Breast epithelium (tissue), 4 donors: ENCODE results near the gene APCDD1. TPM values are rescaled to one million over a fixed set of nuclear protein-coding genes. Genes with fewer than 3 reads are reported as not detected.
"Not testable (repeated sequence)": the region's sequence is repeated elsewhere in the genome, so short reads cannot be mapped to it uniquely, and the experiment has no call there.

Experiments used
- DNase-seq, 2 donors: peaks; one replicate each; pipeline ENCODE4 v3.0.0-alpha.2; 2019; ENCODE audit warnings: low spot score in 2 of 2
- H3K27ac ChIP-seq, 2 donors: fragments of 200-600 bp; sonication (generic) in 1 of 2; one replicate each; pipeline ENCODE4 v1.5.1; 2016 to 2019; ENCODE audit warnings: mild to moderate bottlenecking in 1 of 2
- H3K27me3 ChIP-seq, 2 donors: fragments of 200-600 bp; sonication (generic) in 1 of 2; one replicate each; pipeline versions ENCODE4 v1.5.1 to v1.6.0; 2017 to 2019; ENCODE audit warnings: control low read depth in 1 of 2, mild to moderate bottlenecking in 1 of 2
- H3K36me3 ChIP-seq: fragments of 200-600 bp; one replicate; pipeline ENCODE4 v1.5.1; 2019
- H3K4me1 ChIP-seq, 2 donors: fragments of 200-600 bp; sonication (generic); one replicate each; pipeline ENCODE4 v1.5.1; 2016 to 2019; ENCODE audit warnings: control low read depth in 1 of 2
- H3K4me3 ChIP-seq, 3 donors: fragments of 200-600 bp; sonication (generic); 1 replicate in 2 of 3; 2 replicates in 1 of 3; pipeline ENCODE4 v1.5.1; 2016 to 2019; ENCODE audit warnings: mild to moderate bottlenecking in 3 of 3, moderate library complexity in 2 of 3
- H3K9me3 ChIP-seq, 2 donors: fragments of 200-600 bp; sonication (generic) in 1 of 2; one replicate each; pipeline ENCODE4 v1.5.1; 2016 to 2019; ENCODE audit warnings: control low read depth in 1 of 2
- CTCF ChIP-seq, 3 donors: fragments of 450-650 bp; IDR thresholded peaks; one replicate each; pipeline ENCODE4 v1.5.1; 2016 to 2017; ENCODE audit warnings: antibody characterized with exemption in 3 of 3, mild to moderate bottlenecking in 3 of 3, moderate library complexity in 3 of 3
- POLR2A ChIP-seq: fragments of 450-650 bp; IDR thresholded peaks from one replicate; pipeline ENCODE4 v1.6.1; 2016; ENCODE audit warnings: antibody characterized with exemption, mild to moderate bottlenecking, moderate library complexity
- POLR2AphosphoS5 ChIP-seq, 3 donors: sonication (generic); formaldehyde crosslinking; IDR thresholded peaks; one replicate each; pipeline ENCODE4 v1.6.1; 2017; ENCODE audit warnings: antibody characterized with exemption in 3 of 3
- intact Hi-C: fragments of 100-400 bp; cut with DNase I; formaldehyde crosslinking; loops from one replicate; pipeline ENCODE4 v1.15.1; 2023; ENCODE audit warnings: low total_unique reads
- total RNA-seq, 3 donors: library from RNA; depleted of rRNA; stranded (reverse); fragments of >200 nt; gene quantifications; one replicate each; pipeline ENCODE4 v1.1.0, GENCODE V29; 2016

The APCDD1 gene
- total RNA-seq, 3 donors from 2014 or later = 34.1 to 275 (median 38.8) TPM

- Histone ChIP-seq H3K27me3 (no peaks in the 10 kb centered on the region), H3K9me3 (no peaks in the 10 kb centered on the region), H3K4me1 (no peaks in the 10 kb centered on the region), H3K27ac (no peak overlapping the region), H3K36me3 (no peaks in the 10 kb centered on the region), H3K4me3 (no peak overlapping the region)
- TF ChIP-seq POLR2AphosphoS5 (IDR thresholded peaks at IDR 0.05) (no peak), POLR2A (no peak)
- DNase-seq = no peak
- intact Hi-C loops = no loop called here
These were observed 6.1 kb downstream of the APCDD1 start for GRCh38 chr18:10460414-10461018.

- Histone ChIP-seq H3K4me1 (no peaks in the 10 kb centered on the region), H3K4me3 (no peak overlapping the region), H3K27ac (no peak overlapping the region), H3K9me3 (no peaks in the 10 kb centered on the region), H3K27me3 (no peaks in the 10 kb centered on the region), H3K36me3 (no peaks in the 10 kb centered on the region)
- DNase-seq = no peak
- intact Hi-C loops = no loop called here
- TF ChIP-seq POLR2AphosphoS5 (IDR thresholded peaks at IDR 0.05) = no peak
- TF ChIP-seq POLR2A = no peak
- no peak for TF ChIP-seq CTCF (IDR thresholded peaks at IDR 0.05)
These were observed 7.6 kb downstream of the APCDD1 start for GRCh38 chr18:10461989-10462388.

- H3K27me3 ChIP-seq = no peaks in the 10 kb centered on the region
- TF ChIP-seq POLR2AphosphoS5 (IDR thresholded peaks at IDR 0.05) (no peak), CTCF (IDR thresholded peaks at IDR 0.05) (no peak), POLR2A (no peak)
- no peak overlapping the region for H3K4me3 ChIP-seq
- H3K4me1 ChIP-seq = no peaks in the 10 kb centered on the region
- no peaks in the 10 kb centered on the region for H3K9me3 ChIP-seq
- no peak overlapping the region for H3K27ac ChIP-seq
- no peaks in the 10 kb centered on the region for H3K36me3 ChIP-seq
- intact Hi-C loops = no loop called here
- no peak for DNase-seq
These were observed 8.2 kb downstream of the APCDD1 start for GRCh38 chr18:10462597-10462996.

GRCh38 chr18:10463096-10463495 lies 8.7 kb downstream of the APCDD1 start:
- DNase-seq = no peak
- H3K9me3 ChIP-seq = no peaks in the 10 kb centered on the region
- no peaks in the 10 kb centered on the region for H3K36me3 ChIP-seq
- intact Hi-C loops = no loop called here
- H3K4me3 ChIP-seq = no peak overlapping the region
- H3K27ac ChIP-seq = no peak overlapping the region
- H3K27me3 ChIP-seq = no peaks in the 10 kb centered on the region
- no peaks in the 10 kb centered on the region for H3K4me1 ChIP-seq
- TF ChIP-seq CTCF (IDR thresholded peaks at IDR 0.05) (no peak), POLR2A (no peak), POLR2AphosphoS5 (IDR thresholded peaks at IDR 0.05) (no peak)

- Histone ChIP-seq H3K27me3 (no peaks in the 10 kb centered on the region), H3K36me3 (no peaks in the 10 kb centered on the region), H3K27ac (no peak overlapping the region), H3K4me1 (no peaks in the 10 kb centered on the region), H3K9me3 (no peaks in the 10 kb centered on the region), H3K4me3 (no peak overlapping the region)
- intact Hi-C loops = no loop called here
- no peak for DNase-seq
- TF ChIP-seq POLR2AphosphoS5 (IDR thresholded peaks at IDR 0.05) = no peak
- no peak for TF ChIP-seq POLR2A
- no peak for TF ChIP-seq CTCF (IDR thresholded peaks at IDR 0.05)
These were observed 9.3 kb downstream of the APCDD1 start for GRCh38 chr18:10463741-10464140.

- H3K27ac ChIP-seq, H3K4me3 ChIP-seq, DNase-seq, intact Hi-C loops, H3K27me3 ChIP-seq, H3K9me3 ChIP-seq, H3K4me1 ChIP-seq, H3K36me3 ChIP-seq: not testable (repeated sequence)
These were observed 9.8 kb downstream of the APCDD1 start for GRCh38 chr18:10464161-10464648.
